Tibial nerve (tissue), 4 donors: ENCODE data around the gene SHD.

Experiments
- CTCF ChIP-seq, 5 experiments: fragments of 200-600 bp in 3 of 5; fragments of 450-650 bp in 2 of 5; sonication (generic) in 3 of 5; IDR thresholded peaks; one replicate each; pipeline ENCODE4 v1.5.1; 2016 to 2019; ENCODE audit warnings: antibody characterized with exemption in 5 of 5, mild to moderate bottlenecking in 3 of 5, moderate library complexity in 2 of 5
- EP300 ChIP-seq, 2 donors: sonication (generic); formaldehyde crosslinking; IDR thresholded peaks; one replicate each; pipeline ENCODE4 v1.6.1; 2017; ENCODE audit warnings: antibody characterized with exemption in 2 of 2, mild to moderate bottlenecking in 1 of 2
- POLR2A ChIP-seq, 2 donors: fragments of 450-650 bp; IDR thresholded peaks; one replicate each; pipeline ENCODE4 v1.6.1; 2017; ENCODE audit warnings: antibody characterized with exemption in 2 of 2, mild to moderate bottlenecking in 2 of 2, moderate library complexity in 2 of 2

GRCh38 chr19:4334929-4335570 lies 56.0 kb downstream of the SHD start:
- TF ChIP-seq CTCF (IDR thresholded peaks at IDR 0.05) (no peak), EP300 (IDR thresholded peaks at IDR 0.05) (no peak), POLR2A (IDR thresholded peaks at IDR 0.05) (no peak)
